ENCODE data around the gene CRYBA2.

CRYBA2 gene

GRCh38 chr2:219018726-219019125 lies 25.5 kb upstream of the CRYBA2 start:
- Histone ChIP-seq H3K36me3 (ENCODE audit: low read length) (no peaks in the 10 kb centered on the region), H3K27me3 (ENCODE audit: low read length) (no peaks in the 10 kb centered on the region), H3K9ac (ENCODE audit: low read length) (no peak overlapping the region), H3K4me3 (ENCODE audit: insufficient read depth, low read length, poor library complexity, severe bottlenecking) (no peak overlapping the region), H3K9me2 (replicated peaks; ENCODE audit: insufficient read depth, low read length) (no peaks in the 10 kb centered on the region), H3F3A (ENCODE audit: insufficient read depth) (no peaks in the 10 kb centered on the region), H3K9me3 (ENCODE audit: insufficient read depth, low read length) (no peaks in the 10 kb centered on the region), H3K79me2 (ENCODE audit: insufficient read depth, low read length) (no peaks in the 10 kb centered on the region), H3K4me2 (ENCODE audit: low read depth, low read length, poor library complexity, severe bottlenecking) (no peak overlapping the region), H4K20me1 (ENCODE audit: low read depth, low read length) (no peaks in the 10 kb centered on the region), H3K27ac (ENCODE audit: low read depth, low read length) (no peak overlapping the region), H2AFZ (ENCODE audit: low read depth, low read length, severe bottlenecking) (no peak overlapping the region)
- TF ChIP-seq CTCF (IDR thresholded peaks at IDR 0.05; ENCODE audit: insufficient read depth, low read length, poor library complexity, severe bottlenecking) (no peak), EZH2phosphoT487 (conservative IDR thresholded peaks at IDR 0.05; ENCODE audit: low read length) (no peak)

GRCh38 chr2:219018286-219018685 lies 25.1 kb upstream of the CRYBA2 start:
- Histone ChIP-seq H3K4me3 (ENCODE audit: insufficient read depth, low read length, poor library complexity, severe bottlenecking) (no peak overlapping the region), H3K79me2 (ENCODE audit: insufficient read depth, low read length) (no peaks in the 10 kb centered on the region), H3K9me2 (replicated peaks; ENCODE audit: insufficient read depth, low read length) (no peaks in the 10 kb centered on the region), H3K27ac (ENCODE audit: low read depth, low read length) (no peak overlapping the region), H3K36me3 (ENCODE audit: low read length) (no peaks in the 10 kb centered on the region), H4K20me1 (ENCODE audit: low read depth, low read length) (no peaks in the 10 kb centered on the region), H3F3A (ENCODE audit: insufficient read depth) (no peaks in the 10 kb centered on the region), H3K4me2 (ENCODE audit: low read depth, low read length, poor library complexity, severe bottlenecking) (no peak overlapping the region), H3K9me3 (ENCODE audit: insufficient read depth, low read length) (no peaks in the 10 kb centered on the region), H3K9ac (ENCODE audit: low read length) (no peak overlapping the region), H2AFZ (ENCODE audit: low read depth, low read length, severe bottlenecking) (no peak overlapping the region), H3K27me3 (ENCODE audit: low read length) (no peaks in the 10 kb centered on the region)
- TF ChIP-seq CTCF (IDR thresholded peaks at IDR 0.05; ENCODE audit: insufficient read depth, low read length, poor library complexity, severe bottlenecking) (no peak), EZH2phosphoT487 (conservative IDR thresholded peaks at IDR 0.05; ENCODE audit: low read length) (no peak)

GRCh38 chr2:219017201-219017931 lies 24.1 kb upstream of the CRYBA2 start:
- Histone ChIP-seq H3K9me3 (ENCODE audit: insufficient read depth, low read length) (no peaks in the 10 kb centered on the region), H3K4me3 (ENCODE audit: insufficient read depth, low read length, poor library complexity, severe bottlenecking) (no peak overlapping the region), H4K20me1 (ENCODE audit: low read depth, low read length) (no peaks in the 10 kb centered on the region), H2AFZ (ENCODE audit: low read depth, low read length, severe bottlenecking) (no peak overlapping the region), H3K79me2 (ENCODE audit: insufficient read depth, low read length) (no peaks in the 10 kb centered on the region), H3K4me2 (ENCODE audit: low read depth, low read length, poor library complexity, severe bottlenecking) (no peak overlapping the region), H3K36me3 (ENCODE audit: low read length) (no peaks in the 10 kb centered on the region), H3K9ac (ENCODE audit: low read length) (no peak overlapping the region), H3F3A (ENCODE audit: insufficient read depth) (no peaks in the 10 kb centered on the region), H3K9me2 (replicated peaks; ENCODE audit: insufficient read depth, low read length) (no peaks in the 10 kb centered on the region), H3K27me3 (ENCODE audit: low read length) (no peaks in the 10 kb centered on the region), H3K27ac (ENCODE audit: low read depth, low read length) (no peak overlapping the region)
- TF ChIP-seq CTCF (IDR thresholded peaks at IDR 0.05; ENCODE audit: insufficient read depth, low read length, poor library complexity, severe bottlenecking) (no peak), EZH2phosphoT487 (conservative IDR thresholded peaks at IDR 0.05; ENCODE audit: low read length) (no peak)
